ENCODE data around the gene SLC35E4.
"Not testable (repeated sequence)": the region's sequence is repeated elsewhere in the genome, so short reads cannot be mapped to it uniquely, and the experiment has no call there.

- TF ChIP-seq, protein P1, sequence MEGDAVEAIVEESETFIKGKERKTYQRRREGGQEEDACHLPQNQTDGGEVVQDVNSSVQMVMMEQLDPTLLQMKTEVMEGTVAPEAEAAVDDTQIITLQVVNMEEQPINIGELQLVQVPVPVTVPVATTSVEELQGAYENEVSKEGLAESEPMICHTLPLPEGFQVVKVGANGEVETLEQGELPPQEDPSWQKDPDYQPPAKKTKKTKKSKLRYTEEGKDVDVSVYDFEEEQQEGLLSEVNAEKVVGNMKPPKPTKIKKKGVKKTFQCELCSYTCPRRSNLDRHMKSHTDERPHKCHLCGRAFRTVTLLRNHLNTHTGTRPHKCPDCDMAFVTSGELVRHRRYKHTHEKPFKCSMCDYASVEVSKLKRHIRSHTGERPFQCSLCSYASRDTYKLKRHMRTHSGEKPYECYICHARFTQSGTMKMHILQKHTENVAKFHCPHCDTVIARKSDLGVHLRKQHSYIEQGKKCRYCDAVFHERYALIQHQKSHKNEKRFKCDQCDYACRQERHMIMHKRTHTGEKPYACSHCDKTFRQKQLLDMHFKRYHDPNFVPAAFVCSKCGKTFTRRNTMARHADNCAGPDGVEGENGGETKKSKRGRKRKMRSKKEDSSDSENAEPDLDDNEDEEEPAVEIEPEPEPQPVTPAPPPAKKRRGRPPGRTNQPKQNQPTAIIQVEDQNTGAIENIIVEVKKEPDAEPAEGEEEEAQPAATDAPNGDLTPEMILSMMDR (IDR thresholded peaks at IDR 0.05; ENCODE audit: low read depth, low read length, poor library complexity, severe bottlenecking), result not testable (repeated sequence)
- not testable (repeated sequence) for TF ChIP-seq EZH2phosphoT487 (IDR thresholded peaks at IDR 0.05; ENCODE audit: borderline replicate concordance, low read length)
Measured at GRCh38 chr22:30676565-30676964, 41.0 kb downstream of the SLC35E4 start.
